HG02642 (cell line): Measurements from ENCODE around the gene NME9.
"Not testable (repeated sequence)": the region's sequence is repeated elsewhere in the genome, so short reads cannot be mapped to it uniquely, and the experiment has no call there.

Experiments
- ATAC-seq: cut with Tn5 transposase; IDR thresholded peaks from one replicate; pipeline ENCODE4 v1.9.1; 2021; ENCODE audit warnings: mild to moderate bottlenecking; ENCODE audit not compliant: unreplicated experiment, poor library complexity

Gene NME9, protein sequence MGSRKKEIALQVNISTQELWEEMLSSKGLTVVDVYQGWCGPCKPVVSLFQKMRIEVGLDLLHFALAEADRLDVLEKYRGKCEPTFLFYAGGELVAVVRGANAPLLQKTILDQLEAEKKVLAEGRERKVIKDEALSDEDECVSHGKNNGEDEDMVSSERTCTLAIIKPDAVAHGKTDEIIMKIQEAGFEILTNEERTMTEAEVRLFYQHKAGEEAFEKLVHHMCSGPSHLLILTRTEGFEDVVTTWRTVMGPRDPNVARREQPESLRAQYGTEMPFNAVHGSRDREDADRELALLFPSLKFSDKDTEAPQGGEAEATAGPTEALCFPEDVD

GRCh38 chr3:138329127-138329983, at the start of gene NME9:
NME9 (minus strand) TSS chr3:138329851; CDS start chr3:138329335, 516 bp downstream.
- peak; percentile 82 for ATAC-seq

DNA sequence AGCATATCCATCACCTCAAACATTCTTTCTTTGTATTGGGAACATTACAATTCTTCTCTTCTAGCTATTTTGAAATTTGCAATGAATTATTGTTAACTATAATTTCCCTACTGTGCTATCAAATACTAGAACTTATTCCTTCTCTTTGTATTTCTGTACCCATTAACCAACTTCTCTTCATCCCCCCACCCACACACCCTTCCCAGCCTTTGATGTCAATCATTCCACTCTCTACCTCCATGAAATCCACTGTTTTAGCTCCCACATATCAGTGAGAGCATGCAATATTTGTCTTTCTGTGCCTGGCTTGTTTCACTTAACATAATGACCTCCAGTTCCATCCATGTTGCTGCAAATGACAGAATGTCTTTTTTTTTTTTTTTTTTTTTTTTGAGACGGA, 49.3 kb upstream of the NME9 start:
- ATAC-seq, result no peak

DNA sequence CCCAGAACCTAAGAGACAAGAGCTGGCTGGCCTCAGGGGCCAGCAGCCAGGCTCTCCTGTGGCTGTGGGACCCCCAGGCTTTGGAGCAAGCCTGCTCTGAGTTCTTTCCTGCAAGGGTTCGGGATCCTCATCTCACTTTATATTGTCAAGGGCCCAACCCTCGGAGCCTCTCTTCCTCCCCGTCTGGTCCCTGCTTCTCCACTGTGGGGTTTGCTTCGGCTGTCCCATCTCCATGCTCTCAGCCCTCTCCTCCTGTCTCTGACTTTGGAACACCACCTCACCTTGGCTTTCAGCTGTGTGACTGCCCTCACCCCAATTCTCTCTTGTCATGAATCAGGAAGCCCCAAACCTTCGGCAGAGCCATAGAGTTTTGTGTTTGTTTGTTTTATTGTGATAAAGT, 48.7 kb upstream of the NME9 start:
- no peak for ATAC-seq

GRCh38 chr3:138377804-138378203, 48.2 kb upstream of the NME9 start:
- no peak for ATAC-seq

DNA sequence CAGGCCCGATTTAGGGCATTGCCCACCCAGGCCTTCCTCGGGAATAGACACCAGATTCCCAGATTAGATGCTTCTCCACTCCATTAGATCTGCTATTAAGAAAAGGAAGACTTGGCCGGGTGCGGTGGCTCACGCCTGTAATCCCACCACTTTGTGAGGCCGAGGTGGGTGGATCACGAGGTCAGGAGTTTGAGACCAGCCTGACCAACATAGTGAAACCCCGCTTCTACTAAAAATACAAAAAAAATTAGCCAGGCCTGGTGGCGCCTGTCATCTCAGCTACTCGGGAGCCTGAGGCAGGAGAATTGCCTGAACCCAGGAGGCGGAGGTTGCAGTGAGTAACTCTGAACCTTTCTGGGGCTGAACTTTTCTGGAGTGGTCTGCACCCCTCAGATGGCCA, 47.6 kb upstream of the NME9 start:
- not testable (repeated sequence) for ATAC-seq

DNA sequence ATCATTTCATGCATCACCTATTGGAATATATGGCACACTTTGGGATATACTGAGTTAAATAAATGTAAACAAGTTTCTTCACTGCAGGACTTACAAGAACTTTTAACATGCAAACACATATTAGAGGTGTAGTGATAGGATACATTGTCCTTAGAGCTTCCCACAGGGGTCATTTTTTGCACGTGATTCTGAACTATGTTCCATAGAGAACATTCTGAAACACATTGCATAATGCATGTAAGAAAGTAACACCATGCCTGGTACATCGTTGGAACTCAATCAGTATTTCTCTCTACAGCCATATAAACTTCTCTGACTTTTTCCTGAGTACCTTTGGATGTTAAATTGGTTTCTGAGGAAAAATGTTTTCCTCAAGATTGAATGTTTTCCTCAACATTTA, 47.0 kb upstream of the NME9 start:
- no peak for ATAC-seq

GRCh38 chr3:138375447-138375846, 45.8 kb upstream of the NME9 start:
- ATAC-seq, result no peak

DNA sequence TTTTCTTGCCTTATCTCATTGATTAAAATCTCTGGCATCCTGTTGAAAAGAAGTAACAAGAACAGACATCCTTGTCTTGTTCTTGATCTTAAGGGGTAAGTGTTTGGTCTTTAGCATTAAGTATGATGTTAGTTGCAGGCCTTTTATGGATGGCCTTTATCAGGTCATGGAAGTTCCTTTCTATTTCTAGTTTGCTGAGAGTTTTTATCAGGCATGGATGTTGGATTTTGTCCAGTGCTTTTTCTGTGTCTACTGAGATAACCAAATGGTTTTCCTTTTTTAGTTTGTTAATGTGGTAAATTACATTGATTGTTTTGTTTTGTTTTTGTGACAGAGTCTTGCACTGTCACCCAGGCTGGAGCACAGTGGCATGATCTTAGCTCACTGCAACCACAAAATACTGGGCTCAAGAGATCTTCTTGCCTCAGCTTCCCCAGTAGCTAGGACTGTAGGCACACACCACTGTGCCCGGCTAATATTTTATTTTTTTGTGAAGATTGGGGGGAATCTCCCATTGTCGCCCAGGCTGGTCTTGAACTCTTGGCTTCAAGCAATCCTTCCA, 45.0 kb upstream of the NME9 start:
- no peak for ATAC-seq

DNA sequence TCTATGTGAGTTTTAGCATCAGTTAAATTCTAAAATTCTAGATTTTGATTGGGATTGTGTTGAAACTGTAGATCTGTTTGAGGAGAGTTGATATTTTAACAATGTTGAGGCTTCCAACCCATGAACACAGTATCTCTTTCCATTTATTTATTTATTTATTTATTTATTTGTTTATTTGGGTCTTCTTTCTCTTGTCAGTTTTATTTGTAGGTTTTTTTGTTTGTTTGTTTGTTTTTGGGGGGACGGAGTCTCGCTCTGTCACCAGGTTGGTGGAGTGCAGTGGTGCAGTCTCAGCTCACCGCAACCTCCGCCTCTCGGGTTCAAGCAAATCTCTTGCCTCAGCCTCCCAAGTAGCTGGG, 44.1 kb upstream of the NME9 start:
- ATAC-seq, result no peak

- no peak for ATAC-seq
These were observed 43.6 kb upstream of the NME9 start for GRCh38 chr3:138373087-138373735.

GRCh38 chr3:138371070-138371965, 41.7 kb upstream of the NME9 start:
- ATAC-seq, result peak; percentile 99

DNA sequence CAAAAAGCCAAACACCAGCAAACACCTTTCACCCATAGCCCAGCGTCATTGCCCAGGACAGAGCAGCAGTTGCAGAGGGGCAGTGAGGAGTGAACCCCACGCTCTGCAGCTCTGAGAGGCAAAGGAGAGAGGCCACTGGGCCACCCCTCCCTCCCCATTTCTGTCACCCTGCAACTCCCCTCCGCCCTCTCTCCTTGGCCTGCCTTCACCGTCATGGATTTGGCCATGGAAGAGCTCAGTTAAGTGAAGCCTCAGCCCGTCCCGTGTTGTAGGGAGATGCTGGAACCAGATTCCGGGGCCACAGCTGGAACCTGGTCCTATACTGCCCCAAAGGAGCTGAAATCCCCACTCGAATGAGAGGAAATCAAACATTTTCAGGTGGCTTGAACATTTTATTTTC, 40.7 kb upstream of the NME9 start:
- no peak for ATAC-seq

DNA sequence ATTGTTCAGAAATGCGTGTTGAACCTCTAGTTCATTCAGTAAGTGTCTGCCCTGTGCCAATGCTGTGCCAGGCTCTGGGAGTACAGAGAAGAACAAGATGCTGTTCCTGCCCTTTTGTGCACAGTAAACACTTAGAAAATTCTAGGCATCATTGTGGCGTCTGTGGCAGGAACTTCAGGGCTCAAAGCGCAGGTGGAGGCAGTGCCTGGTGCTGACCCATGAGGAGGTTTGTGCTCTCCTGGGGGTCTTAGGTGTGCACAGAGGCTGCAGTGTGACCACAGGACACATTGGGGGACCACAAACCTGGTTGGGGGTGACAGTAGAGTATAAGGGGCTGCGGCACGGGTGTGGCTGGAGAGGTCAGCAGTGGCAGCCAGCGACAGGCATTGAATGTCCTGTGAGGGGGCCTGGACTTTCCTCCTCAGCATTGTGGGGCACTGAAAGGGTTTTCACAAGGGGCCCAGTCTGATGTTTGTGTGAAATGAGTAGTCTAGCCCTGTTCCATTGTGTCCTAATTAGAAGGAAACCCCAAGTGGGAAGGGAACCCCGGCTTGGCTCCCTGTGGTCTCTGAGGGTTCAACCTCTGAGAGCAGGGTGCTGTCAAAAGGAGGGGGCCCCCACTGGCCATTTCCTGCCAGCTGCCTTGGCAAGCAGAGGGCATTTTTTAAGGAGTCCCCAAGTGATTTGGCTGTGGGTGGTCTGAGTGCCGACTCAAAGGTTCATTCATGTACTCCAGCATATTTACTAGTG, 39.7 kb upstream of the NME9 start:
- no peak for ATAC-seq

GRCh38 chr3:138367911-138368310, 38.3 kb upstream of the NME9 start:
- no peak for ATAC-seq

DNA sequence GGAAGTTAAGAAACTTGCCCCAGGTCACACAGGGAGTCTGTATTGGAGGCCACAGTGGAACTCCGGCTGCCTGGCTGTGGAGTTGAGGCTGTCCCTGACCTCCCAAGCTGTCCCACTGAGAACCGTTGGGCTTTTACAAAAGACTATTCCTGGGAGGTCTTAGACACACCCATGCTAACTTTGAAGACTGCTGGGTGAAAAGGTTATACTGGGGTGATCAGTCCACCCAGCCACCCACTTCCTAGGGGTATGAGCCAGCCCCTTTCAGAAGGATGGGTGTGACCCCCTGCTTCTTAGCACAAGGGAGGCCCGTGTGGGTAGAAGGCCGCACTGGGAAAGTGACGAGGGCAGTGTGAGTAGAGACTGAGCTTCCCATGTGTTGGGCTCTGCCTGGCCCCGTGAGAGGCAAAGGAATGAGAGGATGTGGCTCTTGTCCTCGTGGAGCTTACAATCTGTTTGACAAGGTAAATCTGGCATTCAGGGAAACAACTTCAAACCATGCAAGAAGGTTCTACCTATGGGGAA, 37.7 kb upstream of the NME9 start:
- ATAC-seq, result no peak

- ATAC-seq, result no peak
These were observed 36.5 kb upstream of the NME9 start for GRCh38 chr3:138366006-138366759.

DNA sequence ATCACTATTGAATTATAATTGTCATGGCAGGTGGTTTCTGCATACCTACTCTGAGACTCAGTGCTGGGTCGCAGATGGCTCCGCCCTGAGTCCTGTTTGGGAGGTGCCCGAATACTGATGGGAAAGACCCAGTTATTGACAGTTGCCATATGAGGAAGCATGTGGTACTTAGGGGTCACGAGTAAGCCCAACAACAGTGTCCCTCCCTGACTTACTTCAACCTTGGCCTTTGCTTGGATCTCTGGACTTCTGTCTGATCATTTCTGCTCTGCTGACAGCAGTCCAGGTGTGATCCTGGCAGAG, 35.6 kb upstream of the NME9 start:
- ATAC-seq, result no peak
